HepG2 (cell line): ENCODE results near the gene FRMD8. TPM values are rescaled to one million over a fixed set of nuclear protein-coding genes. Genes with fewer than 3 reads are reported as not detected.

Experiments
- GATAD1 ChIP-seq: IDR thresholded peaks from 2 replicates; pipeline ENCODE4 v1.6.1; 2016; ENCODE audit warnings: missing genetic modification reagents, missing compliant biosample characterization
- HDAC1 ChIP-seq: sonication (generic); formaldehyde crosslinking; IDR thresholded peaks from 2 replicates; pipeline ENCODE4 v1.5.1; 2020; ENCODE audit warnings: mild to moderate bottlenecking, missing genetic modification reagents
- HMG20A ChIP-seq: IDR thresholded peaks from 2 replicates; pipeline ENCODE4 v1.6.1; 2016; ENCODE audit warnings: borderline replicate concordance
- HOXA5 ChIP-seq: sonication (generic); formaldehyde crosslinking; IDR thresholded peaks from 2 replicates; pipeline ENCODE4 v1.4.0; 2020; ENCODE audit warnings: missing genetic modification reagents
- NR2F2 ChIP-seq: IDR thresholded peaks from 2 replicates; pipeline ENCODE4 v1.6.1; 2012; ENCODE audit warnings: low read depth, inconsistent platforms, borderline replicate concordance
- SIX1 ChIP-seq: sonication (generic); formaldehyde crosslinking; IDR thresholded peaks from 2 replicates; pipeline ENCODE4 v1.4.0; 2020; ENCODE audit warnings: missing genetic modification reagents, borderline replicate concordance
- SKI ChIP-seq: fragments of 450-650 bp; IDR thresholded peaks from one replicate; pipeline ENCODE4 v1.6.1; 2018; ENCODE audit warnings: mild to moderate bottlenecking; ENCODE audit not compliant: partially characterized antibody
- TARDBP ChIP-seq: sonication (generic); formaldehyde crosslinking; IDR thresholded peaks from 2 replicates; pipeline ENCODE4 v1.8.0; 2022; ENCODE audit warnings: mild to moderate bottlenecking, missing genetic modification reagents
- TGIF2 ChIP-seq: IDR thresholded peaks from 2 replicates; pipeline ENCODE4 v1.6.1; 2016; ENCODE audit warnings: control low read depth, missing compliant biosample characterization
- ZMYM4 ChIP-seq: sonication (generic); formaldehyde crosslinking; IDR thresholded peaks from 2 replicates; pipeline ENCODE4 v1.8.1; 2023; ENCODE audit warnings: mild to moderate bottlenecking, missing genetic modification reagents
- ZNF501 ChIP-seq: sonication (generic); formaldehyde crosslinking; IDR thresholded peaks from 2 replicates; pipeline ENCODE4 v1.5.1; 2020; ENCODE audit warnings: mild to moderate bottlenecking, moderate library complexity, missing genetic modification reagents
- ZNF550 ChIP-seq: sonication (generic); formaldehyde crosslinking; IDR thresholded peaks from 2 replicates; pipeline ENCODE4 v1.4.0; 2020; ENCODE audit warnings: mild to moderate bottlenecking, missing genetic modification reagents, borderline replicate concordance
- ZNF569 ChIP-seq: sonication (generic); formaldehyde crosslinking; IDR thresholded peaks from 2 replicates; pipeline ENCODE4 v1.5.0; 2020; ENCODE audit warnings: mild to moderate bottlenecking, missing genetic modification reagents, moderate library complexity, borderline replicate concordance
- ZNF772 ChIP-seq: sonication (generic); formaldehyde crosslinking; IDR thresholded peaks from 2 replicates; pipeline ENCODE4 v1.5.0; 2020; ENCODE audit warnings: mild to moderate bottlenecking, missing genetic modification reagents
- polyA plus RNA-seq, 8 experiments: library from polyadenylated mRNA; depleted of rRNA in 3 of 8; stranded (reverse) in 7 of 8; unstranded in 1 of 8; fragments of >200 nt; fragmentation: Illumina TruSeq in 4 of 8; extraction: Trizol in 4 of 8; gene quantifications; 2 replicates each; pipeline versions ENCODE4 v1.2.1 to v1.2.3, GENCODE V29; 2011 to 2016; ENCODE audit warnings: low read depth in 4 of 8, missing spikeins in 1 of 8, mixed read lengths in 1 of 8; ENCODE audit not compliant: insufficient read depth in 1 of 8
- total RNA-seq, 5 experiments: library from RNA; depleted of rRNA; stranded (reverse); fragments of >200 nt; fragmentation: Illumina TruSeq; extraction: Trizol; gene quantifications; 2 replicates each; pipeline ENCODE4 v1.2.3, GENCODE V29; 2016; ENCODE audit warnings: low read depth in 1 of 5
- TF ChIP-seq, protein P1 (sequence below): sonication (generic); formaldehyde crosslinking; IDR thresholded peaks from 2 replicates; pipeline ENCODE4 v1.4.0; 2020; ENCODE audit warnings: missing genetic modification reagents, borderline replicate concordance
- TF ChIP-seq, protein P2 (sequence below): IDR thresholded peaks from 2 replicates; pipeline ENCODE4 v1.6.1; 2016
- TF ChIP-seq, protein P3 (sequence below): IDR thresholded peaks from 2 replicates; pipeline ENCODE4 v1.6.1; 2012; ENCODE audit warnings: low read length, improper control_type of control experiment
- TF ChIP-seq, protein P4 (sequence below): sonication (generic); formaldehyde crosslinking; IDR thresholded peaks from 2 replicates; pipeline ENCODE4 v1.5.1; 2020; ENCODE audit warnings: missing genetic modification reagents, mild to moderate bottlenecking, borderline replicate concordance

FRMD8 gene
- total and polyA plus RNA-seq, 2 of the 13 experiments (the other 11 are each of a cell fraction or from before 2014, with no cell fraction given), result 5.8 to 20.6 TPM

DNA sequence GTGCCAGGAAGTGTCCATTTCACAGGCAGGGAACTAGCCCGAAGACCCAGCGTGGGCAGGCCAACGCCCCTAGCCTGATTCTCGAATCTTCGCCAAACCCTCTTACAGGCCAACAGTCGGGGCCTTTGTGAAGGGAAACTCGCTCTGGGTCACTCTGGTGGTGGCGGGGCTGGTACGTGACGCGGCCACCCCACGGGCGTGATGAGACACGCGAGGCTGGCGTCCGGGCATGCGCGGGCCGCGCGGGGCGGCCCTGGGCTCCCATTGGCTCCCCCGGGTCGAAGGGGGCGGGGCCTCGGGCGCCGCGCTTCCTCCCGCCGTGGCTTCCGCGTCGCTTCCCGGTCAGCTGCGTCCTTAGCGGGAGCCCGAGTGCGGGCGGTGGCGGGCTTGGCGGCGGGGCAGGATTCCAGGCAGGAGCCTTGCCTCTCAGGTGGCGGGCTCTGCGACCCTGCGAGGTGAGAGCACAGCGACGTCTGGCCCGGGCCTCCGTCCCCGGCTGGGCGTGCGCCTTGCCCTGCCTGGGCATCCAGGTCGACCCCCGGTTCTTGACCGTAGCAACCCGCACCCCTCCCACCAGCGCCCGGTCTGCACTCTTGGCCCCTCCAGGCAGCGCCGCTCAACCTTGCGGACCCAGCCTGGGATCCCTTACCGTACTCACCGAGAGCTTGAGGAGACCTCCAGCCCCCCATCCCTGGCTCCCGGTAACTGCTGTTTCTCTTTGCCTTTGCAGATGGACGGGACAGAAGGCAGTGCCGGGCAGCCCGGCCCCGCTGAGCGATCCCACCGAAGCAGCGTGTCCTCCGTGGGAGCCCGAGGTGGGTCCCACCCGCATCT, at the start of gene FRMD8 (continued):
- TF ChIP-seq, protein P1, sequence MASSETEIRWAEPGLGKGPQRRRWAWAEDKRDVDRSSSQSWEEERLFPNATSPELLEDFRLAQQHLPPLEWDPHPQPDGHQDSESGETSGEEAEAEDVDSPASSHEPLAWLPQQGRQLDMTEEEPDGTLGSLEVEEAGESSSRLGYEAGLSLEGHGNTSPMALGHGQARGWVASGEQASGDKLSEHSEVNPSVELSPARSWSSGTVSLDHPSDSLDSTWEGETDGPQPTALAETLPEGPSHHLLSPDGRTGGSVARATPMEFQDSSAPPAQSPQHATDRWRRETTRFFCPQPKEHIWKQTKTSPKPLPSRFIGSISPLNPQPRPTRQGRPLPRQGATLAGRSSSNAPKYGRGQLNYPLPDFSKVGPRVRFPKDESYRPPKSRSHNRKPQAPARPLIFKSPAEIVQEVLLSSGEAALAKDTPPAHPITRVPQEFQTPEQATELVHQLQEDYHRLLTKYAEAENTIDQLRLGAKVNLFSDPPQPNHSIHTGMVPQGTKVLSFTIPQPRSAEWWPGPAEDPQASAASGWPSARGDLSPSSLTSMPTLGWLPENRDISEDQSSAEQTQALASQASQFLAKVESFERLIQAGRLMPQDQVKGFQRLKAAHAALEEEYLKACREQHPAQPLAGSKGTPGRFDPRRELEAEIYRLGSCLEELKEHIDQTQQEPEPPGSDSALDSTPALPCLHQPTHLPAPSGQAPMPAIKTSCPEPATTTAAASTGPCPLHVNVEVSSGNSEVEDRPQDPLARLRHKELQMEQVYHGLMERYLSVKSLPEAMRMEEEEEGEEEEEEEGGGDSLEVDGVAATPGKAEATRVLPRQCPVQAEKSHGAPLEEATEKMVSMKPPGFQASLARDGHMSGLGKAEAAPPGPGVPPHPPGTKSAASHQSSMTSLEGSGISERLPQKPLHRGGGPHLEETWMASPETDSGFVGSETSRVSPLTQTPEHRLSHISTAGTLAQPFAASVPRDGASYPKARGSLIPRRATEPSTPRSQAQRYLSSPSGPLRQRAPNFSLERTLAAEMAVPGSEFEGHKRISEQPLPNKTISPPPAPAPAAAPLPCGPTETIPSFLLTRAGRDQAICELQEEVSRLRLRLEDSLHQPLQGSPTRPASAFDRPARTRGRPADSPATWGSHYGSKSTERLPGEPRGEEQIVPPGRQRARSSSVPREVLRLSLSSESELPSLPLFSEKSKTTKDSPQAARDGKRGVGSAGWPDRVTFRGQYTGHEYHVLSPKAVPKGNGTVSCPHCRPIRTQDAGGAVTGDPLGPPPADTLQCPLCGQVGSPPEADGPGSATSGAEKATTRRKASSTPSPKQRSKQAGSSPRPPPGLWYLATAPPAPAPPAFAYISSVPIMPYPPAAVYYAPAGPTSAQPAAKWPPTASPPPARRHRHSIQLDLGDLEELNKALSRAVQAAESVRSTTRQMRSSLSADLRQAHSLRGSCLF, result no peak
- TF ChIP-seq ZNF550 (CRISPR knock-in tag) (no peak), GATAD1 (CRISPR knock-in tag) (peak; percentile 71; the same call in 1 of the 2 replicates), NR2F2 (no peak), TARDBP (CRISPR knock-in tag) (0 out of 2 replicates have a peak, but pooled peaks have one; percentile 43), ZNF501 (CRISPR knock-in tag) (peak; percentile 86), TGIF2 (peak; percentile 37; the same call in 1 of the 2 replicates), SIX1 (CRISPR knock-in tag) (no peak), HDAC1 (CRISPR knock-in tag) (peak; percentile 82), HMG20A (CRISPR knock-in tag) (no peak), ZMYM4 (peak; percentile 38; the same call in 1 of the 2 replicates), SKI (no peak), ZNF569 (CRISPR knock-in tag) (peak; percentile 59; the same call in 1 of the 2 replicates), ZNF772 (CRISPR knock-in tag) (0 out of 2 replicates have a peak, but pooled peaks have one; percentile 47), HOXA5 (CRISPR knock-in tag) (no peak)
- TF ChIP-seq, protein P2, sequence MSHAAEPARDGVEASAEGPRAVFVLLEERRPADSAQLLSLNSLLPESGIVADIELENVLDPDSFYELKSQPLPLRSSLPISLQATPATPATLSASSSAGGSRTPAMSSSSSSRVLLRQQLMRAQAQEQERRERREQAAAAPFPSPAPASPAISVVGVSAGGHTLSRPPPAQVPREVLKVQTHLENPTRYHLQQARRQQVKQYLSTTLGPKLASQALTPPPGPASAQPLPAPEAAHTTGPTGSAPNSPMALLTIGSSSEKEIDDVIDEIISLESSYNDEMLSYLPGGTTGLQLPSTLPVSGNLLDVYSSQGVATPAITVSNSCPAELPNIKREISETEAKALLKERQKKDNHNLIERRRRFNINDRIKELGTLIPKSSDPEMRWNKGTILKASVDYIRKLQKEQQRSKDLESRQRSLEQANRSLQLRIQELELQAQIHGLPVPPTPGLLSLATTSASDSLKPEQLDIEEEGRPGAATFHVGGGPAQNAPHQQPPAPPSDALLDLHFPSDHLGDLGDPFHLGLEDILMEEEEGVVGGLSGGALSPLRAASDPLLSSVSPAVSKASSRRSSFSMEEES (CRISPR knock-in tag), result no peak; the same call in 1 of the 2 replicates
- TF ChIP-seq, protein P3, sequence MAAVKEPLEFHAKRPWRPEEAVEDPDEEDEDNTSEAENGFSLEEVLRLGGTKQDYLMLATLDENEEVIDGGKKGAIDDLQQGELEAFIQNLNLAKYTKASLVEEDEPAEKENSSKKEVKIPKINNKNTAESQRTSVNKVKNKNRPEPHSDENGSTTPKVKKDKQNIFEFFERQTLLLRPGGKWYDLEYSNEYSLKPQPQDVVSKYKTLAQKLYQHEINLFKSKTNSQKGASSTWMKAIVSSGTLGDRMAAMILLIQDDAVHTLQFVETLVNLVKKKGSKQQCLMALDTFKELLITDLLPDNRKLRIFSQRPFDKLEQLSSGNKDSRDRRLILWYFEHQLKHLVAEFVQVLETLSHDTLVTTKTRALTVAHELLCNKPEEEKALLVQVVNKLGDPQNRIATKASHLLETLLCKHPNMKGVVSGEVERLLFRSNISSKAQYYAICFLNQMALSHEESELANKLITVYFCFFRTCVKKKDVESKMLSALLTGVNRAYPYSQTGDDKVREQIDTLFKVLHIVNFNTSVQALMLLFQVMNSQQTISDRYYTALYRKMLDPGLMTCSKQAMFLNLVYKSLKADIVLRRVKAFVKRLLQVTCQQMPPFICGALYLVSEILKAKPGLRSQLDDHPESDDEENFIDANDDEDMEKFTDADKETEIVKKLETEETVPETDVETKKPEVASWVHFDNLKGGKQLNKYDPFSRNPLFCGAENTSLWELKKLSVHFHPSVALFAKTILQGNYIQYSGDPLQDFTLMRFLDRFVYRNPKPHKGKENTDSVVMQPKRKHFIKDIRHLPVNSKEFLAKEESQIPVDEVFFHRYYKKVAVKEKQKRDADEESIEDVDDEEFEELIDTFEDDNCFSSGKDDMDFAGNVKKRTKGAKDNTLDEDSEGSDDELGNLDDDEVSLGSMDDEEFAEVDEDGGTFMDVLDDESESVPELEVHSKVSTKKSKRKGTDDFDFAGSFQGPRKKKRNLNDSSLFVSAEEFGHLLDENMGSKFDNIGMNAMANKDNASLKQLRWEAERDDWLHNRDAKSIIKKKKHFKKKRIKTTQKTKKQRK, result no peak
- TF ChIP-seq, protein P4, sequence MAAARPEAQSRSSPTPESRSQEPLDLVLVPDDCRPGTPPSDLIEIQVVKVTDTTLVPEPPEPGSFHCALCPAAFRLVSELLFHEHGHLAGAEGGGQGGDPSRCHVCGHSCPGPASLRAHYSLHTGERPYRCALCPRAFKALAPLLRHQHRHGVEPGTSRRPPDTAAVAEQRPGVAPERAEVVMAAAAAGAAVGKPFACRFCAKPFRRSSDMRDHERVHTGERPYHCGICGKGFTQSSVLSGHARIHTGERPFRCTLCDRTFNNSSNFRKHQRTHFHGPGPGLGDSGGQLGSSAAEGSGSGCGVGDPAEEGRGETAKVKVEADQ (CRISPR knock-in tag), result 0 out of 2 replicates have a peak, but pooled peaks have one; percentile 13
